H9 (cell line): ENCODE data around the gene BABAM1. TPM values are rescaled to one million over a fixed set of nuclear protein-coding genes. Genes with fewer than 3 reads are reported as not detected.

ENCODE experiments used
- DNase-seq: peaks from one replicate; pipeline ENCODE4 v3.0.0-alpha.2; 2017
- H2AFZ ChIP-seq: one replicate; pipeline ENCODE4 v1.6.1; 2013; ENCODE audit warnings: mild to moderate bottlenecking, low read length, control low read depth, moderate library complexity
- H2AK5ac ChIP-seq: 2 replicates; pipeline ENCODE4 v1.6.1; 2013; ENCODE audit warnings: low read length, control low read depth, mixed read lengths; ENCODE audit not compliant: insufficient read length
- H2BK120ac ChIP-seq: one replicate; pipeline ENCODE4 v1.6.1; 2013; ENCODE audit warnings: low read depth, mild to moderate bottlenecking, low read length, control low read depth, inconsistent platforms; ENCODE audit not compliant: poor library complexity, severe bottlenecking
- H2BK12ac ChIP-seq: 2 replicates; pipeline ENCODE4 v1.6.1; 2013; ENCODE audit warnings: low read length, control low read depth, mixed read lengths, low read depth; ENCODE audit not compliant: insufficient read length
- H2BK15ac ChIP-seq: 2 replicates; pipeline ENCODE4 v1.6.1; 2013; ENCODE audit warnings: low read depth, low read length, control low read depth
- H2BK20ac ChIP-seq: one replicate; pipeline ENCODE4 v1.6.1; 2013; ENCODE audit warnings: low read depth, mild to moderate bottlenecking, low read length, control low read depth, inconsistent platforms; ENCODE audit not compliant: poor library complexity, severe bottlenecking
- H2BK5ac ChIP-seq: 2 replicates; pipeline ENCODE4 v1.6.1; 2013; ENCODE audit warnings: low read length, control low read depth, mixed read lengths; ENCODE audit not compliant: insufficient read length
- H3K14ac ChIP-seq: 2 replicates; pipeline ENCODE4 v1.6.1; 2013; ENCODE audit warnings: low read length, control low read depth; ENCODE audit not compliant: insufficient read depth
- H3K18ac ChIP-seq: 2 replicates; pipeline ENCODE4 v1.6.1; 2013; ENCODE audit warnings: low read depth, mild to moderate bottlenecking, mixed read lengths, low read length, control low read depth; ENCODE audit not compliant: insufficient read length
- H3K23ac ChIP-seq: 2 replicates; pipeline ENCODE4 v1.6.1; 2013; ENCODE audit warnings: low read length, control low read depth, mixed read lengths, low read depth; ENCODE audit not compliant: insufficient read length
- H3K23me2 ChIP-seq: 2 replicates; pipeline ENCODE4 v1.6.1; 2013; ENCODE audit warnings: low read depth, mild to moderate bottlenecking, mixed read lengths, low read length, control low read depth; ENCODE audit not compliant: insufficient read length, poor library complexity, severe bottlenecking
- H3K27ac ChIP-seq: 2 replicates; pipeline ENCODE4 v1.5.1; 2013; ENCODE audit warnings: low read length, control low read depth, mixed read lengths, low read depth; ENCODE audit not compliant: insufficient read length
- H3K27me3 ChIP-seq: 2 replicates; pipeline ENCODE4 v1.6.1; 2013; ENCODE audit warnings: low read length, control low read depth, inconsistent platforms; ENCODE audit not compliant: insufficient read depth
- H3K4ac ChIP-seq: 2 replicates; pipeline ENCODE4 v1.6.1; 2013; ENCODE audit warnings: low read depth, mild to moderate bottlenecking, control low read depth, inconsistent platforms, low read length, moderate library complexity
- H3K4me1 ChIP-seq: 2 replicates; pipeline ENCODE4 v1.6.1; 2013; ENCODE audit warnings: low read length, control low read depth, inconsistent platforms; ENCODE audit not compliant: insufficient read depth
- H3K4me2 ChIP-seq: 2 replicates; pipeline ENCODE4 v1.6.1; 2013; ENCODE audit warnings: low read length, control low read depth, mixed read lengths; ENCODE audit not compliant: insufficient read length, insufficient read depth
- H3K56ac ChIP-seq: 2 replicates; pipeline ENCODE4 v1.6.1; 2013; ENCODE audit warnings: low read depth, mild to moderate bottlenecking, mixed read lengths, low read length, control low read depth; ENCODE audit not compliant: insufficient read length
- H3K79me1 ChIP-seq: 2 replicates; pipeline ENCODE4 v1.6.1; 2013; ENCODE audit warnings: low read depth, mild to moderate bottlenecking, moderate library complexity, low read length, control low read depth, inconsistent platforms; ENCODE audit not compliant: insufficient read depth, poor library complexity, severe bottlenecking
- H3K79me2 ChIP-seq: 2 replicates; pipeline ENCODE4 v1.6.1; 2013; ENCODE audit warnings: low read length, control low read depth, inconsistent platforms; ENCODE audit not compliant: insufficient read depth
- H3K9ac ChIP-seq: 2 replicates; pipeline ENCODE4 v1.6.1; 2013; ENCODE audit warnings: low read length, control low read depth, mixed read lengths; ENCODE audit not compliant: insufficient read length; ENCODE audit errors: extremely low read depth
- H3K9me3 ChIP-seq: one replicate; pipeline ENCODE4 v1.6.1; 2013; ENCODE audit warnings: low read depth, low read length, inconsistent platforms; ENCODE audit not compliant: control insufficient read depth
- H3T11ph ChIP-seq: one replicate; pipeline ENCODE4 v1.6.1; 2013; ENCODE audit warnings: mild to moderate bottlenecking, low read length, control low read depth, inconsistent platforms
- H4K20me1 ChIP-seq: one replicate; pipeline ENCODE4 v1.6.1; 2013; ENCODE audit not compliant: control insufficient read depth, insufficient read length, insufficient read depth
- H4K5ac ChIP-seq: 2 replicates; pipeline ENCODE4 v1.6.1; 2013; ENCODE audit warnings: low read depth, mild to moderate bottlenecking, mixed read lengths, low read length, control low read depth; ENCODE audit not compliant: insufficient read length
- H4K8ac ChIP-seq: replicated peaks from 2 replicates; pipeline ENCODE4 v1.6.1; 2013; ENCODE audit warnings: low read length, control low read depth, mixed read lengths, low read depth; ENCODE audit not compliant: insufficient read length
- H4K91ac ChIP-seq: 2 replicates; pipeline ENCODE4 v1.6.1; 2013; ENCODE audit warnings: low read depth, mild to moderate bottlenecking, moderate library complexity, mixed read lengths, low read length, control low read depth; ENCODE audit not compliant: insufficient read length
- H3K27ac Mint-ChIP-seq, 3 experiments: 2 replicates in 2 of 3; 3 replicates in 1 of 3; pipeline ENCODE4 v1.8.0; 2020 to 2021; ENCODE audit warnings: mixed read lengths in 3 of 3, mild to moderate bottlenecking in 1 of 3, moderate library complexity in 1 of 3
- H3K27me3 Mint-ChIP-seq: 2 replicates; pipeline ENCODE4 v1.8.0; 2021; ENCODE audit warnings: low read depth, mild to moderate bottlenecking, moderate library complexity, mixed read lengths
- H3K36me3 Mint-ChIP-seq, 3 experiments: 2 replicates in 2 of 3; 3 replicates in 1 of 3; pipeline ENCODE4 v1.8.0; 2020 to 2021; ENCODE audit warnings: low read depth in 3 of 3, mixed read lengths in 3 of 3; ENCODE audit not compliant: insufficient read depth in 1 of 3
- H3K4me1 Mint-ChIP-seq, 2 experiments: 2 replicates each; pipeline ENCODE4 v1.8.0; 2020; ENCODE audit warnings: mixed read lengths in 2 of 2
- H3K4me3 Mint-ChIP-seq, 2 experiments: 2 replicates in 1 of 2; 3 replicates in 1 of 2; pipeline ENCODE4 v1.8.0; 2020 to 2021; ENCODE audit warnings: mild to moderate bottlenecking in 2 of 2, mixed read lengths in 2 of 2, moderate library complexity in 1 of 2
- H3K9me3 Mint-ChIP-seq, 2 experiments: 2 replicates in 1 of 2; 3 replicates in 1 of 2; pipeline ENCODE4 v1.8.0; 2020; ENCODE audit warnings: mild to moderate bottlenecking in 2 of 2, mixed read lengths in 2 of 2, moderate library complexity in 1 of 2
- WGBS: extraction: QIAGEN DNeasy Blood & Tissue Kit; methylation state at CpG from one replicate; pipeline ENCODE4 v1.1.7; 2013; ENCODE audit warnings: missing lambda C conversion rate, low lambda C conversion rate, mixed read lengths; ENCODE audit not compliant: insufficient read length; ENCODE audit errors: extremely low coverage; 5-methylcytosine and 5-hydroxymethylcytosine counted together
- total RNA-seq: library from RNA; stranded (reverse); gene quantifications from 2 replicates; pipeline ENCODE4 v1.2.1, GENCODE V29; 2021
- TF ChIP-seq, protein P1 (sequence below): fragments of 200-600 bp; sonication (generic); conservative IDR thresholded peaks from 3 replicates; pipeline ENCODE4 v1.8.0; 2021; ENCODE audit warnings: antibody characterized with exemption, mild to moderate bottlenecking

BABAM1 gene
- total RNA-seq, 1 experiment from 2014 or later: 130 TPM

- H3K27ac Mint-ChIP-seq: peak within 1 kb of the TSS; percentile 98 to 100 (median 98)
- peaks cover 2% of the 10 kb centered on the region; the same call in 1 of the 2 replicates for H3K27me3 Mint-ChIP-seq
- WGBS: no CpG with 5 or more reads among the region's 72 CpGs
- peak within 1 kb of the TSS; percentile 91 to 95 for H3K4me3 Mint-ChIP-seq
- peaks cover 17% of the 10 kb centered on the region for H3K23me2 ChIP-seq
- no peak within 1 kb of the TSS; the same call in 1 of the 2 replicates for H3K4ac ChIP-seq
- no peak within 1 kb of the TSS for H2BK5ac ChIP-seq
- peak within 1 kb of the TSS; percentile 63 for H3K4me2 ChIP-seq
- no peak within 1 kb of the TSS for H4K8ac ChIP-seq
- no peak for DNase-seq
- H3K18ac ChIP-seq: peak within 1 kb of the TSS; percentile 93
- H4K20me1 ChIP-seq: no peaks in the 10 kb centered on the region
- H3K23ac ChIP-seq: no peak within 1 kb of the TSS
- H3K9ac ChIP-seq: peak within 1 kb of the TSS; percentile 31
- no peak within 1 kb of the TSS for H3K56ac ChIP-seq
- peaks cover 3% of the 10 kb centered on the region for H3K79me1 ChIP-seq
- no peak within 1 kb of the TSS for H2BK20ac ChIP-seq
- no peak within 1 kb of the TSS for H2AK5ac ChIP-seq
- peaks cover 4% of the 10 kb centered on the region; the same call in 1 of the 2 replicates for H3K4me1 ChIP-seq
- peak within 1 kb of the TSS; percentile 95 for H2BK120ac ChIP-seq
- peaks cover 0 to 15% (median 11%) of the 10 kb centered on the region in 3 experiments; a peak in 5 of 7 replicates for H3K36me3 Mint-ChIP-seq
- no peaks in the 10 kb centered on the region for H3K9me3 ChIP-seq
- no peak within 1 kb of the TSS for H3T11ph ChIP-seq
- H3K4me1 Mint-ChIP-seq: peaks cover 44 to 54% of the 10 kb centered on the region in 2 experiments
- peak within 1 kb of the TSS; percentile 92 for H3K14ac ChIP-seq
- no peak within 1 kb of the TSS for H3K27ac ChIP-seq
- H2AFZ ChIP-seq: no peak within 1 kb of the TSS
- peaks cover 0 to 3% of the 10 kb centered on the region in 2 experiments; a peak in 1 of 5 replicates for H3K9me3 Mint-ChIP-seq
- H4K5ac ChIP-seq: no peak within 1 kb of the TSS
- TF ChIP-seq, protein P1, sequence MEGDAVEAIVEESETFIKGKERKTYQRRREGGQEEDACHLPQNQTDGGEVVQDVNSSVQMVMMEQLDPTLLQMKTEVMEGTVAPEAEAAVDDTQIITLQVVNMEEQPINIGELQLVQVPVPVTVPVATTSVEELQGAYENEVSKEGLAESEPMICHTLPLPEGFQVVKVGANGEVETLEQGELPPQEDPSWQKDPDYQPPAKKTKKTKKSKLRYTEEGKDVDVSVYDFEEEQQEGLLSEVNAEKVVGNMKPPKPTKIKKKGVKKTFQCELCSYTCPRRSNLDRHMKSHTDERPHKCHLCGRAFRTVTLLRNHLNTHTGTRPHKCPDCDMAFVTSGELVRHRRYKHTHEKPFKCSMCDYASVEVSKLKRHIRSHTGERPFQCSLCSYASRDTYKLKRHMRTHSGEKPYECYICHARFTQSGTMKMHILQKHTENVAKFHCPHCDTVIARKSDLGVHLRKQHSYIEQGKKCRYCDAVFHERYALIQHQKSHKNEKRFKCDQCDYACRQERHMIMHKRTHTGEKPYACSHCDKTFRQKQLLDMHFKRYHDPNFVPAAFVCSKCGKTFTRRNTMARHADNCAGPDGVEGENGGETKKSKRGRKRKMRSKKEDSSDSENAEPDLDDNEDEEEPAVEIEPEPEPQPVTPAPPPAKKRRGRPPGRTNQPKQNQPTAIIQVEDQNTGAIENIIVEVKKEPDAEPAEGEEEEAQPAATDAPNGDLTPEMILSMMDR: no peak
- H4K91ac ChIP-seq: no peak within 1 kb of the TSS
- H2BK15ac ChIP-seq: no peak within 1 kb of the TSS
- no peak within 1 kb of the TSS for H2BK12ac ChIP-seq
- H3K27me3 ChIP-seq: no peaks in the 10 kb centered on the region
- peaks cover 26% of the 10 kb centered on the region; the same call in 1 of the 2 replicates for H3K79me2 ChIP-seq
Observed at GRCh38 chr19:17245535-17245984, 21.7 kb upstream of the BABAM1 start, which contains the start of gene NR2F6. Gene NR2F6, minus strand, starts transcription at chr19:17245919. Its CDS starts 699 bp downstream, at chr19:17245220.
